Left ventricle myocardium inferior (tissue), 1 donor: ENCODE data around the gene GNPDA1. TPM values are rescaled to one million over a fixed set of nuclear protein-coding genes. Genes with fewer than 3 reads are reported as not detected.
A peak's percentile ranks its signal among the peaks of the same experiment; 100 is the strongest.

Source experiments
- DNase-seq: peaks from one replicate; pipeline ENCODE4 v3.0.0-alpha.2; 2020
- H3K27ac ChIP-seq: fragments of 200-600 bp; replicated peaks from 2 replicates; pipeline ENCODE4 v1.8.0; 2021
- H3K27me3 ChIP-seq: fragments of 200-600 bp; 2 replicates; pipeline ENCODE4 v1.8.0; 2021; ENCODE audit warnings: low read depth
- H3K36me3 ChIP-seq: fragments of 200-600 bp; 2 replicates; pipeline ENCODE4 v1.8.0; 2021
- H3K4me1 ChIP-seq: fragments of 200-600 bp; 2 replicates; pipeline ENCODE4 v1.8.0; 2021
- H3K4me3 ChIP-seq: fragments of 200-600 bp; 2 replicates; pipeline ENCODE4 v1.8.0; 2021; ENCODE audit warnings: mild to moderate bottlenecking, moderate library complexity
- H3K9me3 ChIP-seq: fragments of 200-600 bp; replicated peaks from 2 replicates; pipeline ENCODE4 v1.8.0; 2021
- CTCF ChIP-seq: fragments of 200-600 bp; IDR thresholded peaks from 2 replicates; pipeline ENCODE4 v1.8.0; 2021; ENCODE audit warnings: antibody characterized with exemption, mild to moderate bottlenecking, borderline replicate concordance
- intact Hi-C: fragments of 100-400 bp; cut with micrococcal nuclease; formaldehyde crosslinking; loops from one replicate; pipeline ENCODE4 v1.11.0; 2022
- total RNA-seq: library from RNA; stranded (reverse); fragmentation: NEBNext Ultra II Directional; extraction: Animal tissue kit (Norgen Biotek cat#: 25700); gene quantifications from one replicate; pipeline ENCODE4 v1.2.1, GENCODE V29; 2021
- donor health status: DM: no; HTN: yes; CAD: no; lungs with severe emphysema.

The GNPDA1 gene
- total RNA-seq, 1 donor from 2014 or later: 24.3 TPM

DNA sequence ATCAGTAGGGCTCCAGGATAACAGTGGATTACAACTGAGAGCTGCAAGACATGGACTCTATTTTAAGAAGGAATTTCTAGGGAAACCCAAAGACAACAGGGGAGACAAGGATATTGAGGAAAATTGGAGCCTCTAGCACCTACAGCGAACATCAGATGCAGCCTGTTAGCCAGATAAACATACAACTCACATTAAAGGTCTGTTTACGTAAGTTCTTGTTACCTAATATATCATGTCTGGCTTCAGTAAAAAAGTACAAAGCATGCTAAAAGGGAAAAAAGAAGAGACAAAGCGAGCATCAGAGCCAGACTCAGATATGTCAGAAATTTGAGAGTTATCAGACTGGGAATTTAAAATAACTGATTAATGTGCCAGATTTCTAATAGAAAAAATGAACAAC, 17.2 kb downstream of the GNPDA1 start:
- no peaks in the 10 kb centered on the region for H3K27me3 ChIP-seq
- H3K4me3 ChIP-seq: no peak overlapping the region
- DNase-seq: no peak
- peaks cover 58% of the 10 kb centered on the region for H3K36me3 ChIP-seq
- no peak overlapping the region for H3K27ac ChIP-seq
- H3K9me3 ChIP-seq: no peaks in the 10 kb centered on the region
- TF ChIP-seq CTCF: no peak
- intact Hi-C loops: no loop called here
- H3K4me1 ChIP-seq: peaks cover 12% of the 10 kb centered on the region

GRCh38 chr5:141994511-141995136, 18.2 kb downstream of the GNPDA1 start:
- Histone ChIP-seq H3K4me1 (peaks cover 12% of the 10 kb centered on the region), H3K27me3 (no peaks in the 10 kb centered on the region), H3K4me3 (no peak overlapping the region), H3K9me3 (no peaks in the 10 kb centered on the region), H3K27ac (no peak overlapping the region), H3K36me3 (peaks cover 68% of the 10 kb centered on the region)
- no peak for TF ChIP-seq CTCF
- intact Hi-C loops: loop anchor here (5.0 kb wide), 1 partner anchor 148 kb away; no protein-coding TSS in a partner anchor
- no peak for DNase-seq

- no peak overlapping the region for H3K4me3 ChIP-seq
- peak; percentile 55 for DNase-seq
- no peaks in the 10 kb centered on the region for H3K27me3 ChIP-seq
- peaks cover 12% of the 10 kb centered on the region for H3K4me1 ChIP-seq
- peak overlapping the region; percentile 17 for H3K27ac ChIP-seq
- intact Hi-C loops: loop anchor here (5.0 kb wide), 1 partner anchor 150 kb away; no protein-coding TSS in a partner anchor
- no peaks in the 10 kb centered on the region for H3K9me3 ChIP-seq
- H3K36me3 ChIP-seq: peaks cover 77% of the 10 kb centered on the region
- peak; percentile 83 for TF ChIP-seq CTCF
Observed at GRCh38 chr5:141992349-141992963, 20.4 kb downstream of the GNPDA1 start.

- intact Hi-C loops: loop anchor here (5.0 kb wide), 1 partner anchor 153 kb away; no protein-coding TSS in a partner anchor
Observed at GRCh38 chr5:141989720-141990119, 23.1 kb downstream of the GNPDA1 start.

GRCh38 chr5:141986072-141986471, 26.8 kb downstream of the GNPDA1 start:
- H3K9me3 ChIP-seq: no peaks in the 10 kb centered on the region
- no peak overlapping the region for H3K27ac ChIP-seq
- no peaks in the 10 kb centered on the region for H3K27me3 ChIP-seq
- intact Hi-C loops: no loop called here
- H3K4me1 ChIP-seq: no peaks in the 10 kb centered on the region
- no peak overlapping the region for H3K4me3 ChIP-seq
- H3K36me3 ChIP-seq: peaks cover 100% of the 10 kb centered on the region
- no peak for TF ChIP-seq CTCF
- DNase-seq: no peak

More at GRCh38 chr5:141989720-141990119, 23.1 kb downstream of the GNPDA1 start:
- Histone ChIP-seq H3K9me3 (no peaks in the 10 kb centered on the region), H3K4me3 (no peak overlapping the region), H3K36me3 (peaks cover 94% of the 10 kb centered on the region), H3K27me3 (no peaks in the 10 kb centered on the region), H3K27ac (no peak overlapping the region), H3K4me1 (peaks cover 12% of the 10 kb centered on the region)
- TF ChIP-seq CTCF: no peak
- no peak for DNase-seq
